ENCODE results near the gene GRK3.
"Not testable (repeated sequence)": the region's sequence is repeated elsewhere in the genome, so short reads cannot be mapped to it uniquely, and the experiment has no call there.

GRK3 gene

GRCh38 chr22:25702571-25703167, 138.2 kb downstream of the GRK3 start:
- no peak for DNase-seq

GRCh38 chr22:25704701-25705100, 140.2 kb downstream of the GRK3 start:
- DNase-seq: no peak

GRCh38 chr22:25706197-25706596, 141.7 kb downstream of the GRK3 start:
- no peak for DNase-seq

GRCh38 chr22:25708430-25708829, 144.0 kb downstream of the GRK3 start:
- not testable (repeated sequence) for DNase-seq

DNA sequence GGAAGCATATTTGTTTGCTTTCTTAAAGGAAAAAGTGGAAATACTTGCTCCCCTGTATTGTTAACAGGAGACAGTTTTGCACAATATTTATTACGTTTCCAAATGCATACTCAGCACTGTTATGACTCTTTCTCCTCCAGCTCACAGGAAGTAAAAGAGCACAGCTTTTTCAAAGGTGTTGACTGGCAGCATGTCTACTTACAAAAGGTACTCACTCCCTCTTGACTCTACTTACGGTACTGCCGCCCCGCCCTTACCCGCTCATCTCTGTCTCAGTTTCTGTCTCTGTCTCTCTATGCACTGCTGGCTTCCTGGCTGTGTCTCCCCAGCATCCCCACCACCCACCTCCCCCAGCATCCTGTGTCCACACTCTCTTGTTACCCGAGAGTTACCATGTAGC, 145.3 kb downstream of the GRK3 start:
- no peak for DNase-seq

DNA sequence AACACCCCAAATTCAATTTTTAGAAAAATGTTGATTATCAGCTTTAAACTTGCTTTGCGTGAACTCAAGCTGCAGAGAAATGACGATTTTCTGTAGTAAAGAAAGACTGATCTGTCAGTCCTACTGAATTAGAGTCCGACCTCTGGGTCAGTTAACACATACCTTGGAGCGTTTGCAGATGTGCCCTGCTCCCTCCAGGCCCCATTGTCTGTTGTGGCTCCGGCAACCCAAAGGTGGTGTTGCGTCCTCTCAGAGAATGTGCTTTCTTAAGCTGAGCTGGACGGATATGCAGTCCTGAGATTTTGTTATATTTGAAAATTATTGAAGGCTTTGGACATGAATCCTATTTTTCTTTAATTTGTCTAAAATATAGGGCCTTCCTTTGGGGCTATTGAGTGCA, 146.0 kb downstream of the GRK3 start:
- DNase-seq: no peak

GRCh38 chr22:25711491-25711890, 147.0 kb downstream of the GRK3 start:
- no peak for DNase-seq

DNA sequence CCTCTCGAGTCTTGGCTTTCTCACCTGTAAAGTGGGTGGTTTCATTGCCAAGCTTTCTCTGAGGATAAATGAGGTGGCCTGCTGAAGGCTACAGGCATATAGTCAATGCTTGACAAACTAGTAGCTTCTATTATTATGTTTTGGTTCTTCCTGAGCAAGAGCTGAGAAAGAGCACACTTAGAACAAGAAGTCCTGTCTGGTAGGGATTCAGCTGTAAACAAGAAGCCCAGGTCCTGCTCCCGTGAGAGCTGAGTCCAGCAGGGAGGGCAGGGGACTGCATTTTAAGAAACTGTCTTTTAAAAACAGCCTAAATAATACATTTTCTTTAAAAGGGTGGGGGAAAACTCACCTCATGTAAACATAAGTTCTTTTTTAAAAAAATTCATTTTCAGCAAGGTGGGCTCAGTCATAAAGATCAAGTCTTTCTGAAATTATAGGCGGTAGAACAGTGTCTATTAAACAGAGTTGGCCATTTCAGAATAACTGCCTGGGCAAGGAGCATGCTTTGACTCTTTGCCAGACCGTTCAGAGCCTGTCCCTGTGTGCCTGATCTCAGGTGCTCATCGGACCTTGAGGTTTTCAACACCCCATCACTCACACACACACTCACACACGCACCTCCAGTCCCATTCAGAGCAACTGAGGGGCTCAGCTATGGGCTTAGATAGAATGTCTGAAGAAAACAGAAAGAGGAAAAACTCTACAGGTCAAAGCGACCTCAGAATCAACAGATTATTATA, 148.4 kb downstream of the GRK3 start:
- no peak for DNase-seq

GRCh38 chr22:25714070-25714469, 149.6 kb downstream of the GRK3 start:
- DNase-seq: no peak

DNA sequence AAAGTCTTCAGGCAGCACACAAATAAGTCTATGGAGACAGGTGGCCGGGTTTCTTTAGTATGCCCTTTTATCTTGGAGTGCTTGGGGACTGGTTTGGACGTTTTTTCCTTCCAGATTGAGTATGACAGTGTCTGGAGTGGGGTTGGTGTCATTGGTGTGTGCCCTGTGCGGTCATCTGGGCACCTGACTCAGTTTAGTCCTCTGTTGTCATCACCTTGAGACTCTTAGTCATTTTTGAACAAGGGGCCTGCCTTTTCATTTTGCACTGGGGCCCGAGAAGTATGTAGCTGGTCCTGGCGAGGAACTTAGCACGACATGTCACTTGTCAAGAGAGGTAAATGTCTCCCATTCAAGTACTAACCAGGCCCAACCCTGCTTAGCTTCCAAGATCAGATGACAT, 150.3 kb downstream of the GRK3 start:
- DNase-seq: no peak

DNA sequence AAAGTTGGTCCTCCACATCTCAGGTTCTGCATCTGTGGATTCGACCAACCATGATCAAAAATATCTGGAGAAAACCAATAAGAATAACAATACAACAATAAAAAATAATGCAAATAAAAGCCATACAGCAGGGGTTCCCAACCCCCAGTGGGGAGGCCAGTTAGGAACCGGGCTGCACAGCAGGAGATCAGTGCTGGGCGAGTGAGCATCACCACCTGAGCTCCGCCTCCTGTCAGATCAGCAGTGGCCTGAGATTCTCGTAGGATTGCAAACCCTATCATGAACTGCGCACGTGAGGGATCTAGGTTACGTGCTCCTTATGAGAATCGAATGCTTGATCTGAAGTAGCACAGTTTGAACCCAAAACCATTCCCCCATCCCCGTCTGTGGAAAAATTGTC, 152.2 kb downstream of the GRK3 start:
- DNase-seq: no peak

DNA sequence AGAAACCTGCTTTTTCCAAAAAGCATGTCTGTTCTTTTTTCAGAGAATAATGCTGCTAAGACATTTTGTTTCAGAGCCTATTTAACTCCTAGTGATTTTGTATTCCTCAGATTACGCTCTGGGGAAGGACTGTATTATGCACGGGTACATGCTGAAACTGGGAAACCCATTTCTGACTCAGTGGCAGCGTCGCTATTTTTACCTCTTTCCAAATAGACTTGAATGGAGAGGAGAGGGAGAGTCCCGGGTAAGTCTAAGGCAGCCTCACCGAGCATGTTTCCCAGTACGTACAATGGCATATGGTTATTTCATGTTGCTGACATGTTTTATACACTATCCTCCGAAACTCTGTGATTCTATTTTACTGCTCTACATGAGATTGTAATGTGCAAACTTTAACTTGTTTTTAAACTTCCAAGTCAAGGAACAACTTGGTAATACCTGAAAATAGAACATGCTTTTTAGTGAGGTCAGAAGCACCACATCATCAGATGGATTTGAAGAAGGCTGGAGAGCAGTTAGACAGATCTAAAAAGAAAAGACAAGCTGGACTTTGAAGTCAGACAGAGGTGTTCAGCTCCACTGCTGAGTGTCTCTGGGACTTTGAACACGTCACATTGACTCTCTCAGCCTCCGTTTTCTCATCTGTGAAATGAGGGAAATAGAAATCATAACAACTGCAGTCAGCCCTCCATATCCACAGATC, 153.8 kb downstream of the GRK3 start:
- DNase-seq: no peak

DNA sequence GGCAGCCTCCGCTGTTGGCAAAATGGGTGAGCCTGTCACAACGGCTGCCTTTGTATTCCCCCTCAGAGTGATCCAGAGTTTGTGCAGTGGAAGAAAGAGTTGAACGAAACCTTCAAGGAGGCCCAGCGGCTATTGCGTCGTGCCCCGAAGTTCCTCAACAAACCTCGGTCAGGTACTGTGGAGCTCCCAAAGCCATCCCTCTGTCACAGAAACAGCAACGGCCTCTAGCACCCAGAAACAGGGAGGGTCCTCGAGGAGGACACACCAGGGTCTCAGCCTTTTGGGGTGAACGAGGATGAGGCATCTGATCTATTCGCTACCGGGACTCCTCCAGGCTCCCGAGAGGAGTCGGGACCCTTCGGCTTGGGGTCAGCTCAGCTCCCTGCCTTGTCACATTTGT, 157.7 kb downstream of the GRK3 start:
- DNase-seq: no peak

- no peak for DNase-seq
These were observed 158.2 kb downstream of the GRK3 start for GRCh38 chr22:25722626-25723025.

- no peak for DNase-seq
These were observed 161.8 kb downstream of the GRK3 start for GRCh38 chr22:25726241-25726640.

GRCh38 chr22:25728071-25728470, 163.6 kb downstream of the GRK3 start:
- no peak for DNase-seq

- no peak for DNase-seq
These were observed 164.8 kb downstream of the GRK3 start for GRCh38 chr22:25729016-25729995.

DNA sequence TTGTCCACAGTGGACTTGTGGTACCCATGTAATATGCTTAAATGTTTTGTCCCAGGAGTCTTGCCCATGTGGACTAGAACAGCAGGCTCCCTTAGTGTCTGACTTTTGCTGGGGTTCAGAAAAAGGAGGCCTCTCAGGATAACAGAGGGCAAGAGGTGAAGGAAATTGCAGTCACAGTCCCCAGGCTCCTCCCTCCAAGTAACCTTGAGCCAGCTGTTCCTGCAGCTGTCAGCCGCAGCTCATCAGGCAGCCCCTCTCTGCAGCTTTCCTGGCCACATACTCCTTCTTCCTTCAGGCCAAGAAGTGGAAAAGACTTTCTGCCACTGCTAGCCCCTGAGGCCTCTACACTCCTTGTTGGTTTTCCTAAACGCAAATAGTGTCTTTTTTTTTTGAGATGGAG, 171.2 kb downstream of the GRK3 start:
- DNase-seq: no peak

GRCh38 chr22:25736378-25737011, 172.0 kb downstream of the GRK3 start:
- no peak for DNase-seq

DNA sequence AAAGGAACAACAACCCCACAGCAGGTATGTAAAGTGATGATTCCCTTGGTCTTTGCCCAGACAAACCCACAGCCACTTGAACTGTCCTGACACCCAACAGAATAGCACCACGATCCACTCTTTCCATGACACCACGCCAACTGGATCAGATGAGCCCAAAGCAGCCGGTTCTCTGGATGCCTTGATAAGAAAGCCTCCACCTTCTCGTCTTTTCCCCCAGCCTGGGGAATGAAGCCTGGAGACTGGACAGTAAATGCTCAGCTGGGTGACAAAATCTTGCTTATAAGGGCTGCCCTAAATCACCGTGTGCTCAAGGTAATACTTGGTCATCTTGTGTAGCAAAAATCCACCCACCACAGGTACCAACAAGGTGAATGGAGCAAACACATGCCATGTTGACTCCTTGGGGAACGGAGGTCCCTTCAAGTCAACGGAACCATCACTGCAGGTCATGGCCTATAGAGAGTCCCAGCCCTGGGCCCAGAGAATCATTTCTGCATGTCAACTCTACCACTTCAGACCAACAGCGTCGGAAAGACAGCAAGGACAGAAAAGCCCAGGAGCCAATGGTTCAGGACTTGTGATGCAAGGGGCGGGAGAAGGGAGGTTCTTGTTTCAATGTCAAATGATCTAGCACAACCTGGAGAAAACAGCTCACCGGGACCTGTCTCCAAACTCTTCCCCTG, 175.3 kb downstream of the GRK3 start:
- DNase-seq: no peak

DNA sequence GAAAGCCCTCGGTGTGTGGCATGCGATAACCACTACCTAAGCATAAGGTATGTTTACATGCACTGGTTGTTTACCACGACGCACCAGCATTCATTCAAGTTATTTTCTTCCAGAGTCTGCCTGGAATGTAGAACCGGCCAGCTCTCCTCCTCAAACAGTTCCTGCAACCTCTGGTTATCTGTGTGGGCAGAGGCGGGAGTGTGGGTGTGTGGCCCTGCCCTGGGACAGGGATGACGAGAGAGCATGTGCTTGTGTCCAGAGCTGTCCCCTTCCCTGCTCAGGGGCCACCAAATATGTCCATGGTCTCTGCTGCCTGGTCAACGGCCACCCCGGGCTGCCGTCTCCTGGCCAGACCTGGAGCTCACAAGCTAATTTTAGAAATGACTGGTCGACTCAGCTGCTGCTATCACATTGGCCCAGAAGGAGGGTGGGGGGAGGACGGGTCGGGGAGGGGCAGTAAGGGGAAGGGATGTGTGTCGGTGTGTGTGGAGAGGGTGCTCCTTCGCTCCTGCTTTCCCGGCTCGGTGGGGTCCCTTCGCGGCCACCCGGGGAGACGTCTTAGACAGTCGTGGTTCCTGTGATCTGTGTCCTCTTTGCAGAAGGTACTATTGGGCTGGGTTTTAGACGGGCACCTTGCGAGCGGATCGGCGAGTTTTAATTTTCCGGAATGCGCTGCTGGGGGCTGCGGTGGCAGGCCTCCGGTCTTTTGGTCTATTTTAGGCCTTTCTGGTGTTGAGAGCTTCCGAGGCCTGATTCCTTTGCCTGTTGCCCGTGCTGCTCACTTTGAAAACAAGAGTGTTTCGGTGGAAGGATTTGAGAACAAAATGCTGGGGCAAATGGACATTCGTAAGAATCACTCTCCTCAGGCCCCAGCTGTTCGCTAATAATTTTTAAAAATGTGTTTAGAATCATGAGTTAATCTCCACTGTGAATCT, 177.5 kb downstream of the GRK3 start, which contains the start of gene MYO18B:
Gene MYO18B (plus strand): TSS at position 497 of the 935 bp plus-strand sequence. CDS start 18,905 bp downstream, outside the sequence.
- DNase-seq: no peak

All from activated CD4-positive, CD25-positive, alpha-beta regulatory T cell (primary cell).